Measurements from ENCODE around the gene TRIM4.
"Not testable (repeated sequence)": the region's sequence is repeated elsewhere in the genome, so short reads cannot be mapped to it uniquely, and the experiment has no call there.

TRIM4 gene

GRCh38 chr7:99944497-99945070, 25.3 kb upstream of the TRIM4 start:
- Histone ChIP-seq H3K9me3 (ENCODE audit: control insufficient read depth, insufficient read depth, low read length) (no peaks in the 10 kb centered on the region; the same call in 1 of the 2 replicates), H3K4me1 (ENCODE audit: control insufficient read depth, insufficient read depth, low read length) (peaks cover 6% of the 10 kb centered on the region), H3K27ac (ENCODE audit: low read length) (peak overlapping the region; percentile 99), H3K36me3 (ENCODE audit: control insufficient read depth, insufficient read depth, low read length) (0 out of 2 replicates have a peak, but pooled peaks cover 2% of the 10 kb centered on the region), H3K27me3 (ENCODE audit: control insufficient read depth, insufficient read depth, low read length) (no peaks in the 10 kb centered on the region), H3K4me3 (ENCODE audit: low read length) (no peak overlapping the region)
- no peak for DNase-seq (ENCODE audit: low read depth, low spot score)
- no CpG with 5 or more reads among the region's 4 CpGs for whole genome bisulfite sequencing (ENCODE audit: insufficient coverage, insufficient read length)

- Histone ChIP-seq H3K4me3 (ENCODE audit: low read length) (no peak overlapping the region), H3K4me1 (ENCODE audit: control insufficient read depth, insufficient read depth, low read length) (peaks cover 6% of the 10 kb centered on the region), H3K27me3 (ENCODE audit: control insufficient read depth, insufficient read depth, low read length) (no peaks in the 10 kb centered on the region), H3K27ac (ENCODE audit: low read length) (peak overlapping the region; percentile 97), H3K9me3 (ENCODE audit: control insufficient read depth, insufficient read depth, low read length) (no peaks in the 10 kb centered on the region; the same call in 1 of the 2 replicates), H3K36me3 (ENCODE audit: control insufficient read depth, insufficient read depth, low read length) (0 out of 2 replicates have a peak, but pooled peaks cover 2% of the 10 kb centered on the region)
- peak; percentile 92 for DNase-seq (ENCODE audit: low read depth, low spot score)
- no CpG with 5 or more reads among the region's 14 CpGs for WGBS (ENCODE audit: insufficient coverage, insufficient read length)
Observed at GRCh38 chr7:99943641-99944496, 24.5 kb upstream of the TRIM4 start.

- Histone ChIP-seq H3K27ac (ENCODE audit: low read length) (no peak overlapping the region), H3K4me3 (ENCODE audit: low read length) (no peak overlapping the region), H3K36me3 (ENCODE audit: control insufficient read depth, insufficient read depth, low read length) (0 out of 2 replicates have a peak, but pooled peaks cover under 1% of the 10 kb centered on the region)
Observed at GRCh38 chr7:99938296-99938695, 19.0 kb upstream of the TRIM4 start.

DNA sequence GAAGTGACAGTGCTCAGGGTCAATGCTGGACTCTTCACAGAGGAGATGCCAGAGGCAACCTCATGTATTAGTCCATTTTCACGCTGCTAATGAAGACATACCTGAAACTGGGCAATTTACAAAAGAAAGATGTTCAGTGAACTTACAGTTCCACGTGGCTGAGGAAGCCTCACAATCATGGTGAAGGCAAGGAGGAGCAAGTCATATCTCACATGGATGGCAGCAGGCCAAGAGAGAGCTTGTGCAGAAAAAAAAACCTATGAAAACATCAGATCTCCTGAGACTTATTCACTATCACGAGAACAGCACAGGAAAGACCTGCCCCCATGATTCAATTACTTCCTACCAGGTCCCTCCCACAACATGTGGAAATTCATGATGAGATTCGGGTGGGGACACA, 15.7 kb upstream of the TRIM4 start:
- not testable (repeated sequence) for H3K4me1 ChIP-seq (ENCODE audit: control insufficient read depth, insufficient read depth, low read length); H3K4me3 ChIP-seq (ENCODE audit: low read length); H3K9me3 ChIP-seq (ENCODE audit: control insufficient read depth, insufficient read depth, low read length); H3K27ac ChIP-seq (ENCODE audit: low read length); H3K27me3 ChIP-seq (ENCODE audit: control insufficient read depth, insufficient read depth, low read length); H3K36me3 ChIP-seq (ENCODE audit: control insufficient read depth, insufficient read depth, low read length); DNase-seq (ENCODE audit: low read depth, low spot score)
- no CpG with 5 or more reads among the region's 4 CpGs for WGBS (ENCODE audit: insufficient coverage, insufficient read length)

More at GRCh38 chr7:99938296-99938695, 19.0 kb upstream of the TRIM4 start:
- DNase-seq (ENCODE audit: low read depth, low spot score) = no peak
- Histone ChIP-seq H3K4me1 (ENCODE audit: control insufficient read depth, insufficient read depth, low read length) (peaks cover under 1% of the 10 kb centered on the region; the same call in 1 of the 2 replicates), H3K9me3 (ENCODE audit: control insufficient read depth, insufficient read depth, low read length) (no peaks in the 10 kb centered on the region; the same call in 1 of the 2 replicates), H3K27me3 (ENCODE audit: control insufficient read depth, insufficient read depth, low read length) (no peaks in the 10 kb centered on the region)
- WGBS (ENCODE audit: insufficient coverage, insufficient read length) = no CpG with 5 or more reads among the region's 2 CpGs

DNA sequence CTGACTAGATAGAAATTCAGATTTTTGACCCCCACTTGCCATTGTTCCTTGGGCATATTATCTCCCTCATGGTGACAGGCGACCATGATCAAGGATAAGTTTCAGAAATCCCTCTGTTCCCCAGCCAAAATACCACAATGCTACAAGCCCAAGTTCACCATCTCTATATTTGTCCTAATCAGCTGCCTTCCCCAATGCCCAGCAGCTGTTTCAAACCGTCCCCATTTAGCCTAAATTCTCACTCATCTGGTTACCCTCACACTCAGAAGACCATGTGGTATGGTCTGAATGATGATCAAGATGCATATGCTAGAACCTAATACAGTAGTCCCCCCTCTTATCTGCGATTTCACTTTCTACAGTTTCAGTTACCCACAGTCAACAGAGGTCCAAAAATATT, 11.0 kb upstream of the TRIM4 start:
- Histone ChIP-seq H3K36me3 (ENCODE audit: control insufficient read depth, insufficient read depth, low read length) (no peaks in the 10 kb centered on the region), H3K27ac (ENCODE audit: low read length) (no peak overlapping the region), H3K4me1 (ENCODE audit: control insufficient read depth, insufficient read depth, low read length) (peaks cover 3% of the 10 kb centered on the region; the same call in 1 of the 2 replicates), H3K9me3 (ENCODE audit: control insufficient read depth, insufficient read depth, low read length) (no peaks in the 10 kb centered on the region), H3K4me3 (ENCODE audit: low read length) (no peak overlapping the region), H3K27me3 (ENCODE audit: control insufficient read depth, insufficient read depth, low read length) (no peaks in the 10 kb centered on the region)
- WGBS (ENCODE audit: insufficient coverage, insufficient read length) = no CpG with 5 or more reads among the region's 3 CpGs
- no peak for DNase-seq (ENCODE audit: low read depth, low spot score)

- DNase-seq (ENCODE audit: low read depth, low spot score) = no peak
- Histone ChIP-seq H3K4me3 (ENCODE audit: low read length) (no peak overlapping the region; the same call in 1 of the 2 replicates), H3K4me1 (ENCODE audit: control insufficient read depth, insufficient read depth, low read length) (peaks cover 3% of the 10 kb centered on the region; the same call in 1 of the 2 replicates), H3K36me3 (ENCODE audit: control insufficient read depth, insufficient read depth, low read length) (no peaks in the 10 kb centered on the region), H3K27ac (ENCODE audit: low read length) (no peak overlapping the region), H3K9me3 (ENCODE audit: control insufficient read depth, insufficient read depth, low read length) (no peaks in the 10 kb centered on the region), H3K27me3 (ENCODE audit: control insufficient read depth, insufficient read depth, low read length) (no peaks in the 10 kb centered on the region)
- WGBS (ENCODE audit: insufficient coverage, insufficient read length) = no CpG with 5 or more reads among the region's 2 CpGs
Observed at GRCh38 chr7:99929730-99930053, 10.4 kb upstream of the TRIM4 start.

- DNase-seq (ENCODE audit: low read depth, low spot score) = no peak
- no peaks in the 10 kb centered on the region for H3K36me3 ChIP-seq (ENCODE audit: control insufficient read depth, insufficient read depth, low read length)
- peak within 1 kb of the TSS; percentile 35; the same call in 1 of the 2 replicates for H3K4me3 ChIP-seq (ENCODE audit: low read length)
- peaks cover 3% of the 10 kb centered on the region; the same call in 1 of the 2 replicates for H3K4me1 ChIP-seq (ENCODE audit: control insufficient read depth, insufficient read depth, low read length)
- no peaks in the 10 kb centered on the region for H3K9me3 ChIP-seq (ENCODE audit: control insufficient read depth, insufficient read depth, low read length)
- no peak within 1 kb of the TSS for H3K27ac ChIP-seq (ENCODE audit: low read length)
- no peaks in the 10 kb centered on the region for H3K27me3 ChIP-seq (ENCODE audit: control insufficient read depth, insufficient read depth, low read length)
- WGBS (ENCODE audit: insufficient coverage, insufficient read length) = no CpG with 5 or more reads among the region's 22 CpGs
Observed at GRCh38 chr7:99928994-99929729, 9.8 kb upstream of the TRIM4 start, which contains the start of gene GJC3. Gene GJC3, minus strand, starts transcription at chr7:99929620. Its CDS starts 0 bp downstream, at chr7:99929620.

DNA sequence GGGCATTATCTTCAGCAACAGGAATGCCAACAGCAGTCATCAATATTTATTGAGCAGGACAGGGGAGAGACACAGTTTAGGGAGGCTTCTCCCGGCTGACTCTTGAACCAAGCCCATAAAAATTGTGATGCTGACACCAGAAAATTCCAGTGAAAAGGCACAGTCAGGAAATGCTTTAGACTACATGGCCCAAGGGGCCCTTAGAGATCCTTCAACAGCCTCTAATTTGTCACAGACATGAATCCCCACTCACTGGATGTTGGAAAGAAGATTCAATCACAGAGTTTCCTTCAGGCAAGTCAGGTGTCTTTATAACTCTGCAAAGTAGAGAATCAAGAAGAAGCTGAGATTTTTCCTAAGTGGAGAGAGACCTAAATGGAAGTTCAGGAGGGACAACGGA, 8.9 kb upstream of the TRIM4 start:
- H3K36me3 ChIP-seq (ENCODE audit: control insufficient read depth, insufficient read depth, low read length) = no peaks in the 10 kb centered on the region
- no peaks in the 10 kb centered on the region for H3K27me3 ChIP-seq (ENCODE audit: control insufficient read depth, insufficient read depth, low read length)
- H3K9me3 ChIP-seq (ENCODE audit: control insufficient read depth, insufficient read depth, low read length) = no peaks in the 10 kb centered on the region
- H3K27ac ChIP-seq (ENCODE audit: low read length) = no peak overlapping the region
- WGBS (ENCODE audit: insufficient coverage, insufficient read length) = no CpG with 5 or more reads among the region's 2 CpGs
- no peak overlapping the region for H3K4me3 ChIP-seq (ENCODE audit: low read length)
- DNase-seq (ENCODE audit: low read depth, low spot score) = no peak
- peaks cover 3% of the 10 kb centered on the region; the same call in 1 of the 2 replicates for H3K4me1 ChIP-seq (ENCODE audit: control insufficient read depth, insufficient read depth, low read length)

- no peaks in the 10 kb centered on the region for H3K9me3 ChIP-seq (ENCODE audit: control insufficient read depth, insufficient read depth, low read length)
- no peaks in the 10 kb centered on the region for H3K36me3 ChIP-seq (ENCODE audit: control insufficient read depth, insufficient read depth, low read length)
- H3K27ac ChIP-seq (ENCODE audit: low read length) = no peak overlapping the region
- DNase-seq (ENCODE audit: low read depth, low spot score) = no peak
- WGBS (ENCODE audit: insufficient coverage, insufficient read length) = no CpG with 5 or more reads among the region's 5 CpGs
- H3K27me3 ChIP-seq (ENCODE audit: control insufficient read depth, insufficient read depth, low read length) = no peaks in the 10 kb centered on the region
- H3K4me3 ChIP-seq (ENCODE audit: low read length) = no peak overlapping the region
- H3K4me1 ChIP-seq (ENCODE audit: control insufficient read depth, insufficient read depth, low read length) = peaks cover 3% of the 10 kb centered on the region; the same call in 1 of the 2 replicates
Observed at GRCh38 chr7:99927536-99927935, 8.2 kb upstream of the TRIM4 start.

GRCh38 chr7:99926321-99926720, 7.0 kb upstream of the TRIM4 start:
- Histone ChIP-seq H3K9me3 (ENCODE audit: control insufficient read depth, insufficient read depth, low read length) (no peaks in the 10 kb centered on the region), H3K4me1 (ENCODE audit: control insufficient read depth, insufficient read depth, low read length) (peaks cover 3% of the 10 kb centered on the region; the same call in 1 of the 2 replicates), H3K27ac (ENCODE audit: low read length) (no peak overlapping the region), H3K27me3 (ENCODE audit: control insufficient read depth, insufficient read depth, low read length) (no peaks in the 10 kb centered on the region), H3K36me3 (ENCODE audit: control insufficient read depth, insufficient read depth, low read length) (no peaks in the 10 kb centered on the region), H3K4me3 (ENCODE audit: low read length) (no peak overlapping the region)
- DNase-seq (ENCODE audit: low read depth, low spot score) = no peak
